SK-N-MC (cell line): ENCODE data around the gene NCKAP5.

Experiments
- EZH2 ChIP-seq: fragments of 200-600 bp; sonication (generic); IDR thresholded peaks from one replicate; pipeline ENCODE4 v1.6.1; 2017; ENCODE audit warnings: antibody characterized with exemption
- POLR2AphosphoS5 ChIP-seq: IDR thresholded peaks from 2 replicates; pipeline ENCODE4 v1.6.1; 2012; ENCODE audit warnings: mild to moderate bottlenecking, low read depth, low read length, borderline replicate concordance

DNA sequence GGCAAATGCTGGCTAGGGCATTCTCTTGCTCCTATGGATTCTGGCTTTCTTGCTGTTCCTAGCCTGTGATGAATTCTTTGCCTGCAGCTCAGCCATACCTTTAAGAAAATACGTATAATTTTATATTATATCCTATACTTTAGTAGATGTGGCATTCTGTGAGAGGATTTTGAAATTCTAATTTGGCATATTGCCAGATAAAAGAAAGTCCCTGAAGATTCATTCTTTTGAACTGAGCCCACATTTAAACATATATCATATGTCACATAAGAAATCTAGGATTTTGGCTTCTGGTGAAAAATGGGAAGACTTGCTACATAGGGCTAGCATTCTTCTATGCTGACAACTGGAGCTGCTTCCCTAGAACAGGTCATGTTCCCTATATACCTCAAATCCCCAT, 806.8 kb downstream of the NCKAP5 start:
- TF ChIP-seq POLR2AphosphoS5, result no peak
- TF ChIP-seq EZH2, result no peak
